ENCODE results near the gene GALNT17. TPM values are rescaled to one million over a fixed set of nuclear protein-coding genes. Genes with fewer than 3 reads are reported as not detected.

GALNT17 gene
- total RNA-seq, 1 experiment from 2014 or later = not detected

GRCh38 chr7:71393661-71394060 is 261.7 kb downstream of the GALNT17 start:
- no TSS peak for BruUV-seq (replicated peaks)
- POLR2A ChIA-PET = no interaction called here
- Mint-ChIP-seq H3K36me3 (ENCODE audit: insufficient read depth, unreplicated experiment) (no peaks in the 10 kb centered on the region), H3K4me1 (ENCODE audit: insufficient read depth, unreplicated experiment) (no peaks in the 10 kb centered on the region), H3K4me3 (ENCODE audit: unreplicated experiment) (no peak overlapping the region), H3K9me3 (ENCODE audit: unreplicated experiment) (peaks cover 14% of the 10 kb centered on the region), H3K27me3 (ENCODE audit: insufficient read depth, unreplicated experiment) (no peaks in the 10 kb centered on the region), H3K27ac (ENCODE audit: low read depth, unreplicated experiment) (no peak overlapping the region)
- TF ChIP-seq, protein P1, sequence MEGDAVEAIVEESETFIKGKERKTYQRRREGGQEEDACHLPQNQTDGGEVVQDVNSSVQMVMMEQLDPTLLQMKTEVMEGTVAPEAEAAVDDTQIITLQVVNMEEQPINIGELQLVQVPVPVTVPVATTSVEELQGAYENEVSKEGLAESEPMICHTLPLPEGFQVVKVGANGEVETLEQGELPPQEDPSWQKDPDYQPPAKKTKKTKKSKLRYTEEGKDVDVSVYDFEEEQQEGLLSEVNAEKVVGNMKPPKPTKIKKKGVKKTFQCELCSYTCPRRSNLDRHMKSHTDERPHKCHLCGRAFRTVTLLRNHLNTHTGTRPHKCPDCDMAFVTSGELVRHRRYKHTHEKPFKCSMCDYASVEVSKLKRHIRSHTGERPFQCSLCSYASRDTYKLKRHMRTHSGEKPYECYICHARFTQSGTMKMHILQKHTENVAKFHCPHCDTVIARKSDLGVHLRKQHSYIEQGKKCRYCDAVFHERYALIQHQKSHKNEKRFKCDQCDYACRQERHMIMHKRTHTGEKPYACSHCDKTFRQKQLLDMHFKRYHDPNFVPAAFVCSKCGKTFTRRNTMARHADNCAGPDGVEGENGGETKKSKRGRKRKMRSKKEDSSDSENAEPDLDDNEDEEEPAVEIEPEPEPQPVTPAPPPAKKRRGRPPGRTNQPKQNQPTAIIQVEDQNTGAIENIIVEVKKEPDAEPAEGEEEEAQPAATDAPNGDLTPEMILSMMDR (IDR thresholded peaks at IDR 0.05; ENCODE audit: unreplicated experiment) = no peak
- CTCF ChIA-PET = no interaction called here
- DNase-seq (ENCODE audit: unreplicated experiment) = no peak
- intact Hi-C loops (cut with micrococcal nuclease) = no loop called here

- no peaks in the 10 kb centered on the region for H3K36me3 Mint-ChIP-seq (ENCODE audit: insufficient read depth, unreplicated experiment)
- TF ChIP-seq, protein P1 (IDR thresholded peaks at IDR 0.05; ENCODE audit: unreplicated experiment) = no peak
- no TSS peak for BruUV-seq (replicated peaks)
- peaks cover 17% of the 10 kb centered on the region for H3K9me3 Mint-ChIP-seq (ENCODE audit: unreplicated experiment)
- H3K4me1 Mint-ChIP-seq (ENCODE audit: insufficient read depth, unreplicated experiment) = no peaks in the 10 kb centered on the region
- no peak for DNase-seq (ENCODE audit: unreplicated experiment)
- POLR2A ChIA-PET = no interaction called here
- H3K27ac Mint-ChIP-seq (ENCODE audit: low read depth, unreplicated experiment) = no peak overlapping the region
- intact Hi-C loops (cut with micrococcal nuclease) = no loop called here
- CTCF ChIA-PET = interaction anchor here (0.6 kb wide), 1 partner anchor 22 kb away, joined by 3 read pairs; no protein-coding TSS in a partner anchor
- no peak overlapping the region for H3K4me3 Mint-ChIP-seq (ENCODE audit: unreplicated experiment)
- H3K27me3 Mint-ChIP-seq (ENCODE audit: insufficient read depth, unreplicated experiment) = no peaks in the 10 kb centered on the region
These were observed 270.7 kb downstream of the GALNT17 start for GRCh38 chr7:71402684-71403083.

DNA sequence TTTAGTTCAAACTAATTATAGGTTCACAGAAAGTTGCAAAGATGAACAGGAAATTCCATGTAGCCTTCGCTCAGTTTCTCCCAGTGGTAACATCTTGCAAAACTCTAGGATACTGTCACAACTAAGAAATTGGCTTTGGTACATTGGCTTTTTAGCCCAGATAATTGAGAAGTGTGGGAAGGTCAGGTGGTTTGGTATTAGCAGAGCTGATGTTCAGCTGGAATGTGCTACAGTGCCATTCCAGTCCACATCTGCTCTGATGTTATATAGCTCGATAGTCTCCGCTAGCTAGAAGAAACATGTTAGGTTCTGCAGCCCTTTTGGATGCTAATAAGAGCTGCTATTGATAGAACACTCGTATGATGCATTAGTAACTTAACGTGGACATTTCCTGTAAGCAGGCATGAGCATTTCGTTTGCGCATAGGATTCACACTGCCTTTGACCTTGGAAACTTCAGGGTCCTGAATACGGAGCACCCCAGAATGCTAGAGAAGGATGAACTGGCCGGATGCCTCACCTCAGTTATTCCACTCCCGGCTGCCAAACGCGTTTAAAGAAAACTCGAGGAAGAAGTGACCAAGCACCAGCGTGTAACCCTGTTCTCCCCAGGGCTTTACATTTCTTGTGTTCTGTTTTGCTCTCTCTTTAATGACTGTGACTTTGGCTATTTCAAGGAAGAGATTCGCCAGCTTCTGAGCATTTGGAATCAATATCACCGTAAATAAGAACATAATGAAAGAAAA is 271.4 kb downstream of the GALNT17 start:
- ChIA-PET POLR2A (no interaction called here), CTCF (interaction anchor here (0.6 kb wide), 1 partner anchor 22 kb away, joined by 3 read pairs; no protein-coding TSS in a partner anchor)
- H3K4me3 Mint-ChIP-seq (ENCODE audit: unreplicated experiment) = no peak overlapping the region
- H3K9me3 Mint-ChIP-seq (ENCODE audit: unreplicated experiment) = peaks cover 10% of the 10 kb centered on the region
- BruUV-seq (replicated peaks) = no TSS peak
- H3K4me1 Mint-ChIP-seq (ENCODE audit: insufficient read depth, unreplicated experiment) = no peaks in the 10 kb centered on the region
- intact Hi-C loops (cut with micrococcal nuclease) = no loop called here
- H3K27me3 Mint-ChIP-seq (ENCODE audit: insufficient read depth, unreplicated experiment) = no peaks in the 10 kb centered on the region
- DNase-seq (ENCODE audit: unreplicated experiment) = no peak
- no peak overlapping the region for H3K27ac Mint-ChIP-seq (ENCODE audit: low read depth, unreplicated experiment)
- H3K36me3 Mint-ChIP-seq (ENCODE audit: insufficient read depth, unreplicated experiment) = no peaks in the 10 kb centered on the region
- TF ChIP-seq, protein P1 (IDR thresholded peaks at IDR 0.05; ENCODE audit: unreplicated experiment) = no peak

DNA sequence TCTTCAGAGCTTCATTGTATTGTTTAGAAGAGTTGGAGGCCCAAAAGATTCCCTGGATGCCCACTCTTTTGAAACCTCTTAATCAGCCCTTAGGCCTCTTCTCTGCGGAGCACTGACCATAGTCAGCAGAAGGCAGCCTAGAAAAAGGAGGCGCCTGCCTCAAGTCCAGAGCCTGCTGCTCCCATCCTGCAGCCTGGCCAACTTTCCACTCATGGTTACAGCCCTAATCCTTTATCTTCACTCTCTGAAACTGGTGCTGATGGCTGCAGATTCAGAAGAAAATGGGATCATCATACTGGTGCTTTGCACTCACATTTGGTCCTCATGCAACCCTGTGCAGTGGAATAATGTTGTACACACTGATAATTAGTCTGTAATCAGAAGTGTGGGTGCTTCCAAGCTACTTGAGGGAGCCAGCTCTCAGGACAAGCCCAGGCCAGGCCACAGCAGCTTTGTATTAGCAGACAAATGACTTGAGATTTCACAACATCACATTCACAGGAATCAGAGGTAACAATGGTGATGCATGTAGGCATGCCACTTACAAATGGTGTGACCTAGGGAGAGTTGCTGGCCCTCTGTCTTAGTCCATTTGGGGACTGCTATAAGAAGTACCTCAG is 272.9 kb downstream of the GALNT17 start:
- ChIA-PET CTCF (no interaction called here), POLR2A (no interaction called here)
- no peak overlapping the region for H3K4me3 Mint-ChIP-seq (ENCODE audit: unreplicated experiment)
- no peak overlapping the region for H3K27ac Mint-ChIP-seq (ENCODE audit: low read depth, unreplicated experiment)
- no peaks in the 10 kb centered on the region for H3K4me1 Mint-ChIP-seq (ENCODE audit: insufficient read depth, unreplicated experiment)
- H3K9me3 Mint-ChIP-seq (ENCODE audit: unreplicated experiment) = peaks cover 14% of the 10 kb centered on the region
- no peaks in the 10 kb centered on the region for H3K36me3 Mint-ChIP-seq (ENCODE audit: insufficient read depth, unreplicated experiment)
- no TSS peak for BruUV-seq (replicated peaks)
- TF ChIP-seq, protein P1 (IDR thresholded peaks at IDR 0.05; ENCODE audit: unreplicated experiment) = no peak
- DNase-seq (ENCODE audit: unreplicated experiment) = no peak
- H3K27me3 Mint-ChIP-seq (ENCODE audit: insufficient read depth, unreplicated experiment) = no peaks in the 10 kb centered on the region
- intact Hi-C loops (cut with micrococcal nuclease) = no loop called here

Data from MCF 10A (cell line).